ENCODE data around the gene UNC45A. TPM values are rescaled to one million over a fixed set of nuclear protein-coding genes. Genes with fewer than 3 reads are reported as not detected.
"Not testable (repeated sequence)": the region's sequence is repeated elsewhere in the genome, so short reads cannot be mapped to it uniquely, and the experiment has no call there.

UNC45A gene
- total RNA-seq, 2 donors from 2014 or later, result 63.6 to 75.8 TPM

- DNase-seq (ENCODE audit: low spot score), result peak; percentile 92
- intact Hi-C loops (cut with DNase I), result no loop called here
These were observed 32.8 kb upstream of the UNC45A start for GRCh38 chr15:90902040-90902839.

- intact Hi-C loops (cut with DNase I), result no loop called here
- peak; percentile 90 for DNase-seq (ENCODE audit: low spot score)
These were observed 32.0 kb upstream of the UNC45A start, which contains the start of gene MAN2A2 for GRCh38 chr15:90902840-90903732. Gene MAN2A2, plus strand, starts transcription at chr15:90903302. Its CDS starts 906 bp downstream, at chr15:90904208.

GRCh38 chr15:90903733-90904536, 31.1 kb upstream of the UNC45A start:
- no peak for DNase-seq (ENCODE audit: low spot score)
- intact Hi-C loops (cut with DNase I), result no loop called here

GRCh38 chr15:90904746-90905145, 30.3 kb upstream of the UNC45A start:
- DNase-seq (ENCODE audit: low spot score), result no peak
- intact Hi-C loops (cut with DNase I), result loop anchor here in 1 of 2 donors (5.0 kb wide), 1 partner anchor 1867 kb away; no protein-coding TSS in a partner anchor

- intact Hi-C loops (cut with DNase I), result loop anchor here in 1 of 2 donors (5.0 kb wide), 1 partner anchor 1868 kb away; no protein-coding TSS in a partner anchor
- DNase-seq (ENCODE audit: low spot score), result no peak
These were observed 29.5 kb upstream of the UNC45A start for GRCh38 chr15:90905306-90906180.

- DNase-seq (ENCODE audit: low spot score), result no peak
- intact Hi-C loops (cut with DNase I), result loop anchor here in 1 of 2 donors (5.0 kb wide), 1 partner anchor 1869 kb away; no protein-coding TSS in a partner anchor
These were observed 28.8 kb upstream of the UNC45A start for GRCh38 chr15:90906181-90906849.

GRCh38 chr15:90907051-90907660, 27.9 kb upstream of the UNC45A start:
- intact Hi-C loops (cut with DNase I), result loop anchor here in 1 of 2 donors (5.0 kb wide), 1 partner anchor 1870 kb away; no protein-coding TSS in a partner anchor
- DNase-seq (ENCODE audit: low spot score), result no peak

GRCh38 chr15:90907838-90908507, 27.1 kb upstream of the UNC45A start:
- intact Hi-C loops (cut with DNase I), result loop anchor here in 1 of 2 donors (5.0 kb wide), 1 partner anchor 1871 kb away; no protein-coding TSS in a partner anchor
- DNase-seq (ENCODE audit: low spot score), result no peak

- DNase-seq (ENCODE audit: low spot score), result not testable (repeated sequence)
- intact Hi-C loops (cut with DNase I), result loop anchor here in 1 of 2 donors (5.0 kb wide), 1 partner anchor 1872 kb away; no protein-coding TSS in a partner anchor
These were observed 25.6 kb upstream of the UNC45A start for GRCh38 chr15:90909449-90909848.

- DNase-seq (ENCODE audit: low spot score), result no peak
- intact Hi-C loops (cut with DNase I), result loop anchor here in 1 of 2 donors (5.0 kb wide), 1 partner anchor 1873 kb away; no protein-coding TSS in a partner anchor
These were observed 25.1 kb upstream of the UNC45A start for GRCh38 chr15:90909976-90910375.

- intact Hi-C loops (cut with DNase I), result no loop called here
- DNase-seq (ENCODE audit: low spot score), result no peak
These were observed 24.4 kb upstream of the UNC45A start for GRCh38 chr15:90910441-90911301.

- intact Hi-C loops (cut with DNase I), result no loop called here
- no peak for DNase-seq (ENCODE audit: low spot score)
These were observed 23.8 kb upstream of the UNC45A start for GRCh38 chr15:90911302-90911623.

- DNase-seq (ENCODE audit: low spot score), result no peak
- intact Hi-C loops (cut with DNase I), result no loop called here
These were observed 22.9 kb upstream of the UNC45A start for GRCh38 chr15:90911906-90912769.

GRCh38 chr15:90912770-90913075, 22.4 kb upstream of the UNC45A start:
- intact Hi-C loops (cut with DNase I), result no loop called here
- DNase-seq (ENCODE audit: low spot score), result no peak

GRCh38 chr15:90913398-90913944, 21.6 kb upstream of the UNC45A start:
- no peak for DNase-seq (ENCODE audit: low spot score)
- intact Hi-C loops (cut with DNase I), result no loop called here
